ENCODE data around the gene DHRS7B.
"Not testable (repeated sequence)": the region's sequence is repeated elsewhere in the genome, so short reads cannot be mapped to it uniquely, and the experiment has no call there.

The DHRS7B gene

DNA sequence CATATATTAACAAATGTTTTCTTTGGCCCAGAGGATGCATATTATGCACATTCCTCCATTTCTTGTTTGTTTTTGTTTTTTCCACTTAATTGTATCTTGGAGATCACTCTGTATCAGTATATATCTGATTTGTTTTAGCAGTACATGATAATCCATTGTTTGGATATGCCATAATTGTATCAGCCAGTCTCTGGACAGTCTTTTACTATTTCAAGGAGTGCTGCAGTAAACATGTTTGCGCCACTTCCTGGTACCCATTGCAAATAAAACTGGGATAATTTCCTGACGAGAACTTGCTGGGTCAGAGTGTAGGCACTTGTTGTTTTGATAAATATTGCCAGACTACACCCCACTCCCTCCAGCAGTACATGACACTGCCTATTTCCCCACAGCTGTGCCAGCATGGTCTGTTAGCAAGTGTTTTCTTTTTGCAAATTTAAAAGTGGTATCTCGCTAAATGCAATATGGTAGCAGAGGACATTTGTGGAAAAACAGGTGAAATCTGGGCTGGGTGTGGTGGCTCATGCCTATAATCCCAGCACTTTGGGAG lies 92.1 kb downstream of the DHRS7B start:
- DNase-seq (ENCODE audit: low spot score in 2 of 2) (no peak), ATAC-seq (ENCODE audit: low read depth) (no peak)
- Mint-ChIP-seq H3K27ac (no peak overlapping the region), H3K9me3 (no peaks in the 10 kb centered on the region), H3K4me1 (peaks cover 10% of the 10 kb centered on the region), H3K4me3 (no peak overlapping the region), H3K36me3 (peaks cover 7% of the 10 kb centered on the region), H3K27me3 (no peaks in the 10 kb centered on the region)

- no peak for DNase-seq (ENCODE audit: low spot score in 2 of 2)
- no peak overlapping the region for H3K4me3 Mint-ChIP-seq
- no peak overlapping the region for H3K27ac Mint-ChIP-seq
- H3K4me1 Mint-ChIP-seq = peaks cover 2% of the 10 kb centered on the region
- H3K36me3 Mint-ChIP-seq = peaks cover 5% of the 10 kb centered on the region
- no peak for ATAC-seq (ENCODE audit: low read depth)
- no peaks in the 10 kb centered on the region for H3K9me3 Mint-ChIP-seq
- H3K27me3 Mint-ChIP-seq = no peaks in the 10 kb centered on the region
Observed at GRCh38 chr17:21223086-21223485, 96.3 kb downstream of the DHRS7B start.

DNA sequence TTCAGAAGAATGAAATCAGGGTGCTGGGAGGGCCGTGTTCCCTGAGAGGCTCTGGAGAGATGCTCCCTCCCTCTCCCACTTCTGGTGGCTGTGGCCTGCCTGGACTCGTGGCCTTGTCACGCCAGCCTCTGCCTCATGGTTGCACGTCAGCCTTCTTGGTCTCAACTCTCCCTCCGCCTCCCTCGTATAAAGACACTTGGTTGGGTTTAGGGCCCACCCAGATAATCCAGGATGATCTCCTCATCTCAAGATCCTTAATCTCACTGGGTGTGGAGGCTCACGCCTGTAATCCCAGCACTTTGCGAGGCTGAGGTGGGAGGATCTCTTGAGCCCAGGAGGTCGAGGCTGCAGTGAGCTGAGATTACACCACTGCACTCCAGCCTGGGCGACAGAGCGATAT lies 100.5 kb downstream of the DHRS7B start:
- not testable (repeated sequence) for H3K27ac Mint-ChIP-seq; H3K36me3 Mint-ChIP-seq; ATAC-seq (ENCODE audit: low read depth); DNase-seq (ENCODE audit: low spot score in 2 of 2); H3K4me1 Mint-ChIP-seq; H3K4me3 Mint-ChIP-seq; H3K27me3 Mint-ChIP-seq; H3K9me3 Mint-ChIP-seq

DNA sequence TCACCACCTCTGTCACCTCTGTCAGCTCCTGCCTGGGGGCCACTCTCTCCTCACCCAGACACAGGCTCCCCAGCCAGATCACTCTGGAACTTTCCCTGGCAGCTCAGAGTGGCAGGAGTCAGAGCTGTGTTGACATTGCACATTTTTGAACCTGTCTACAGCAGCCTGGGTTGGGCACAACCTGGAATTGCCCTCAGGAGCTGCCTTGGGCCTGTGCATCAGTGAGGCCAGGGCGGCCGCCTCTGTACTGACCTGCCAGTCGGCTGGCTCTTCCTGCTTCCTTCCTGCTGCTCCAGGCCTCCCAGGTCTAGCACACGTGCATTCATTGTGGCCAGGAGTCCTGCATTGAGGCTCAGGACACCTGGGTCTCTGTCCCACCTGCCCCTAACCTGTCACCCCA lies 101.3 kb downstream of the DHRS7B start:
- DNase-seq (ENCODE audit: low spot score in 2 of 2) (no peak), ATAC-seq (ENCODE audit: low read depth) (no peak)
- H3K27me3 Mint-ChIP-seq = no peaks in the 10 kb centered on the region
- H3K9me3 Mint-ChIP-seq = peaks cover 8% of the 10 kb centered on the region
- no peak overlapping the region for H3K4me3 Mint-ChIP-seq
- peaks cover 8% of the 10 kb centered on the region for H3K36me3 Mint-ChIP-seq
- H3K27ac Mint-ChIP-seq = no peak overlapping the region
- H3K4me1 Mint-ChIP-seq = no peaks in the 10 kb centered on the region

DNA sequence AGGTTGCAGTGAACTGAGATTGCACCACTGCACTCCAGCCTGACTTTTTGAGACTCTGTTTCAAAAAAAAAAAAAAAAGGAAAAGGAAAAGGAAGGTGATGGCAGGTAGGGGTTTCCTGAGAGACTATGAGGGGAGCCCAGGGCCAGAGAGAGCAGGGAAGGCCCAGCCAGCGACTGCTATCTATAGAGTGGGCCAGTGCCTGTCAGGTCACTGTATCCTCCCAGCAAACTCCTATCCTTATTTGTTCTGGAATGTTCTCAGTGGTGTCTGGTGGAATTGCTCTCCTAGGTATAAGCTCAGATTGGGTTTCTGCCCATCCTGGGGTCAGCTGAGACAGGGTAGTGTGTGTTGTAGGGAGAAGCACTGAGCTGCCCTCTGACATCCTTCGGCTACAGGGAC lies 102.1 kb downstream of the DHRS7B start:
- peaks cover 8% of the 10 kb centered on the region for H3K9me3 Mint-ChIP-seq
- no peak for ATAC-seq (ENCODE audit: low read depth)
- H3K36me3 Mint-ChIP-seq = peaks cover 8% of the 10 kb centered on the region
- H3K27ac Mint-ChIP-seq = no peak overlapping the region
- no peaks in the 10 kb centered on the region for H3K4me1 Mint-ChIP-seq
- no peaks in the 10 kb centered on the region for H3K27me3 Mint-ChIP-seq
- no peak for DNase-seq (ENCODE audit: low spot score in 2 of 2)
- no peak overlapping the region for H3K4me3 Mint-ChIP-seq

GRCh38 chr17:21231533-21231932 lies 104.8 kb downstream of the DHRS7B start:
- H3K4me1 Mint-ChIP-seq = peaks cover 9% of the 10 kb centered on the region
- DNase-seq (ENCODE audit: low spot score in 2 of 2) (no peak), ATAC-seq (ENCODE audit: low read depth) (no peak)
- H3K27ac Mint-ChIP-seq = no peak overlapping the region
- H3K36me3 Mint-ChIP-seq = peaks cover 9% of the 10 kb centered on the region
- H3K9me3 Mint-ChIP-seq = peaks cover 12% of the 10 kb centered on the region
- H3K4me3 Mint-ChIP-seq = no peak overlapping the region
- no peaks in the 10 kb centered on the region for H3K27me3 Mint-ChIP-seq

DNA sequence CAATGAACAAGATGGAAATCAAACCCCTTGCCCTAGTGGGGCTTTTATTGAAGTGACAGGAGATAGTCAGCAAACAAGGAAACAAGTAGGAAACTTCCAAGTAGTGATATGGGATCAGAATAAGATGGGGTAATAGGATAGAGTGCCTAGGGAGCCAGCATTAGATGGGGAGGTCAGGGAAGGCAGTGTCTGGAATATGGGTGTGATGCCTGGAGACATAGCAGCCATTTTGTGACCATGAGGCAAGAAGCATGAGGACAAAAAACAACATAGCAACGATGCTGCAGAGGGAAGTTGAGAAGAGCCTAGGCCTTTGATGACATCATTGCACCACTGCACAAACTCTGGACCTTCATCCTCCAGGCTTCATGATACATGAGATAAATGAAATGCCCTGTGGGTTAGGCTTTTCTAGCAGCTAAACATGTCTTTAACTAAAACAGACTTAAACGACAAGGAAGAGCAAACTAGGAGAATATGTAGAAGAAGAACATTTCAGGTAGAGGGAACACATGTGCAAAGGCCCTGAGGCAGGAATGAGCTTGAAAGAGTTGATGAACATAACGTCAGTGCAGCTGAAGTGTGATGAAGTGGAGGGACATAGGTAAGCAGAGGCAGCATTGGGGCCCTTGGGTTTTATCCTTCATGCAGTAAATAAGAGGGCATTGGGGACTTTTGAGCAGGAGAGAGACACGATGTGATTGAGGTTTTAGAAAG lies 105.4 kb downstream of the DHRS7B start:
- Mint-ChIP-seq H3K4me1 (peaks cover 9% of the 10 kb centered on the region), H3K27me3 (no peaks in the 10 kb centered on the region), H3K4me3 (no peak overlapping the region), H3K9me3 (peaks cover 12% of the 10 kb centered on the region), H3K36me3 (peaks cover 9% of the 10 kb centered on the region), H3K27ac (no peak overlapping the region)
- ATAC-seq (ENCODE audit: low read depth) = no peak
- no peak for DNase-seq (ENCODE audit: low spot score in 2 of 2)

DNA sequence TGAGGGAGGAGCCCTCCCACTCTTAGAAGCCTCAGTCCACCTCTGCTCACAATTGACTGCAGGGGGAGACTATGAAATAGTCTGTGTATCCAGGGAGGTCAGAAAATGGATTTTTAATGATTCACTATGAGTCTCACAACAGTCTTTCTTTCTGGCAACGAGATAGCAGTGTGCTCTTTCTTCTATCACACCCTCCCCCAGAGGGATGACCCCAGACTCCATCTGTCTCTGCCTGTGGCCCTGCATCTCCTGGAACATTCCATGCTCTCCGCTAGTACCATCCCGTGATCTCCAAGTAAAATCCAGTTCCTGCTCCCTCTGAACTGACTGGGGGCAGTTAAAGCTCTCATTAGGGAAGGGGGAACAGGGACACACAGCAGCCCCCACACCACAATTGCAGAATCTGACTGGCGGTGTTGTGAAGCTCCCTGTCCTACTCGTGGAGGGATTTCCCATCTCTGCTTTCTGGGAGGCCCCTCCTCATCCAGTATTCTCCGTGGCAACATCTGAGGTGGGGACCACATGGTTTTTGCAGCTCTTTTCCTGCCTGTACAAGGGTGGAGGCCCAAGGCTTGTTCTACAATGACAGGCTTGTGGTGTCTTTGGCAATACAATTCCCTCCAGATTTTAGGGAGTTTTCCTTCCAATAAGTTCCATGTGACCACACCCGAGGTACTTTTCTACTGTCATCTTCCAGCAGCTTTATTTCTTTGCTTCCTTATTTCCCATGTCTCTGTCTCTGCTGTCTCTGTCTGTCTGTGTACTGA lies 107.0 kb downstream of the DHRS7B start:
- Mint-ChIP-seq H3K36me3 (peaks cover 9% of the 10 kb centered on the region), H3K4me3 (no peak overlapping the region), H3K4me1 (peaks cover 9% of the 10 kb centered on the region), H3K9me3 (peaks cover 12% of the 10 kb centered on the region), H3K27me3 (no peaks in the 10 kb centered on the region), H3K27ac (no peak overlapping the region)
- ATAC-seq (ENCODE audit: low read depth) (no peak), DNase-seq (ENCODE audit: low spot score in 2 of 2) (no peak)

DNA sequence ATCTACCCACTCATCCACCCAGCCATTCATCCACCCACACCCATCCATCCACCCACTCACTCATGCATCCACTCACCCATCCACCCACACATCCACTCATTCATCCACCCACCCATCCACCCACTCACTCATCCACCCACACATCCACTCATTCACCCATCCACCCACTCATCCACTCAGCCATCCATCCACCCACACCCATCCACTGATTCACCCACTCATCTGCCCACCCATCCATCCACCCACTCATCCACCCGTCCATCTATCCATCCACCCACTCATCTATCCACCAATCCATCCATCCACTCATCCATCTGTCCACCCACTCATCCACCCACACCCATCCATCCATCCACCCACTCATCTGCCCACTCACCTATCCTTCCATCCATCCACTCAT lies 109.2 kb downstream of the DHRS7B start:
- peaks cover 12% of the 10 kb centered on the region for H3K9me3 Mint-ChIP-seq
- peaks cover 9% of the 10 kb centered on the region for H3K36me3 Mint-ChIP-seq
- H3K27me3 Mint-ChIP-seq = no peaks in the 10 kb centered on the region
- DNase-seq (ENCODE audit: low spot score in 2 of 2) (no peak), ATAC-seq (ENCODE audit: low read depth) (no peak)
- peaks cover 9% of the 10 kb centered on the region for H3K4me1 Mint-ChIP-seq
- no peak overlapping the region for H3K27ac Mint-ChIP-seq
- H3K4me3 Mint-ChIP-seq = no peak overlapping the region

DNA sequence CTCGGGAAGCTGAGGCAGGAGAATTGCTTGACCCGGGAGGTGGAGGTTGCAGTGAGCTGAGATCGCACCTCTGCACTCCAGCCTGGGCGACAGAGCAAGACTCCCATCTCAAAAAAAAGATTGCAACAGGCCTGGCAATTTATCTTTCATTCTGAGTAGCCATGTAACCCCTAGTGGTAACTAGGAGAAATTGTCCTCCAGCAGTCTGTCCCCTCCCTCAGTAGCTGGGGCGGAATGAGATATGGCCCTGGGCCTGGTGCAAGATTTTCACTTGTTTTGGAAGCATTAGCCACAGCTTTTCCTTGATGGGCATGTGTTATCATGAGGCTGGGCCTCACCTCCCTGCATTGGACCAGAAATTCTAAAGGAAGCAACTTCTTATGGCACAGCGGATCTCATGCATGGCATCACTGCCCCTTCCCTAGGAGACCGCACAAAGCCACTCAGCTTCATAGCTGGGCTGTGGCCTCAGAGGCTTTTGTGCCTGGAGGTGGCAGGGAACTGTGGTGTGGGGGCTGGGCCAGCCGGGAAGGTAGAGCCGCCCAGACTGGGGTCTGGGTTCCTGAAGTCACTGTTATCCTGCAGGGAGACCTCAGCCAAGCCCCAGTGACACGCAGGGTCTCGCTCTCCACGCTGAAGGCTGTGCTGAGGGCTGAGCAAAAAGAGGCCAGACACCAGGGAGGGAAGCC lies 113.1 kb downstream of the DHRS7B start:
- Mint-ChIP-seq H3K36me3 (no peaks in the 10 kb centered on the region), H3K4me3 (no peak overlapping the region), H3K9me3 (peaks cover 3% of the 10 kb centered on the region), H3K27ac (no peak overlapping the region), H3K27me3 (no peaks in the 10 kb centered on the region), H3K4me1 (peaks cover 11% of the 10 kb centered on the region)
- ATAC-seq (ENCODE audit: low read depth) (peak; percentile 62), DNase-seq (ENCODE audit: low spot score in 2 of 2) (no peak)

- no peaks in the 10 kb centered on the region for H3K27me3 Mint-ChIP-seq
- no peak for ATAC-seq (ENCODE audit: low read depth)
Observed at GRCh38 chr17:21240369-21241055, 113.7 kb downstream of the DHRS7B start.

More at GRCh38 chr17:21240369-21241055, 113.7 kb downstream of the DHRS7B start:
- DNase-seq (ENCODE audit: low spot score in 2 of 2) = no peak
- H3K9me3 Mint-ChIP-seq = peaks cover 3% of the 10 kb centered on the region
- H3K4me1 Mint-ChIP-seq = peaks cover 11% of the 10 kb centered on the region
- no peak overlapping the region for H3K27ac Mint-ChIP-seq
- H3K4me3 Mint-ChIP-seq = no peak overlapping the region
- no peaks in the 10 kb centered on the region for H3K36me3 Mint-ChIP-seq

All from memory B cell (primary cell).